Stimulated activated CD8-positive, alpha-beta memory T cell treated with anti-CD3 and anti-CD28 coated beads, Interleukin-12 subunit alpha, Interleukin-12 subunit beta, amount 100 ng/mL, for 1 hour (primary cell): ENCODE results near the gene EEF2K.

ENCODE experiments used
- DNase-seq: peaks from one replicate; pipeline ENCODE4 v3.0.0-alpha.2; 2020; ENCODE audit warnings: low read depth

Gene EEF2K

DNA sequence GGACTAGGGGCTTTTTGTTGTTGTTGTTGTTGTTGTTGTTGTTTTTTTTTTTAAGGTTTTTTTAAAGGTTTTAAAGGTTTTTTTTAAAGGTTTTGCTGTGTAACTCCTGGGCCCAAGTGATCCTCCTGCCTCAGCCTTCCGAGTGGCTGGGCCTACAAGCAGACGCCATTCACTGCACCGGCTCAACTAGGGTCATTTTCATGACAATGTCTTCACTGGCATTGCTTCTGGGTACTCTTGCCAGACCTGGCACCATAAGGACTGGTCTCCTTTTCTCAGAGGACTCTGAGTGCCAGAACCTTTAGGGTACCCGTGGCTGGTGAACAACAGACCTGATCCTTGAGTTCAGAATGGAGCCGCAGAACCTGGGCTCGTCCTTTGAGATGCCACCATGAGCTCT, 111.5 kb downstream of the EEF2K start:
- no peak for DNase-seq

DNA sequence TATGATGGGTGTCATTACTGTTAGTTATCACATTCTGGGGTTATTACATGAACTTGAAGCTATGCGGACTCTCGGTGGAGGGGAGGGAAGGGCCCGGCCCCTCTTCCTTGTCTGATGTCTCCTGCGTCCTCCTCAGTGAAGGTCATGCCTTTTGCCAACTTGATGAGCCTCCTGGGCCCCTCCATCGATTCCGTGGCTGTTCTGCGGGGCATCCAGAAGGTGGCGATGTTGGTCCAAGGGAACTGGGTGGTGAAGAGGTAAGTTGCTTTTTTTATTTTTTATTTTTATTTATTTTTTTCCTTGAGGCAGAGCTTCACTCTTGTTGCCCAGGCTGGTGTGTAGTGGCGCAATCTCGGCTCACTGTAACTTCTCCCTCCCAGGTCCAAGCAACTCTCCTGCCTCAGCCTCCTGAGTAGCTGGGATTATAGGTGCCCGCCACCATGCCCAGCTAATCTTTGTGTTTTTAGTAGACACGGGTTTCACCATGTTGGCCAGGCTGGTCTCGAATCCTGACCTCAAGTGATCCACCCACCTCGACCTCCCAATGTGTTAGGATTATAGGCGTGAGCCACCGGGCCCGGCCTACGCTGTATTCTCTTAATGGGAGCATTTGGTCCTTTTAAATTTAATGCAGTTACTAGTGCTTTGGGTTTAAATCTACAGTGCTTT, 112.7 kb downstream of the EEF2K start:
- DNase-seq = peak; percentile 30

DNA sequence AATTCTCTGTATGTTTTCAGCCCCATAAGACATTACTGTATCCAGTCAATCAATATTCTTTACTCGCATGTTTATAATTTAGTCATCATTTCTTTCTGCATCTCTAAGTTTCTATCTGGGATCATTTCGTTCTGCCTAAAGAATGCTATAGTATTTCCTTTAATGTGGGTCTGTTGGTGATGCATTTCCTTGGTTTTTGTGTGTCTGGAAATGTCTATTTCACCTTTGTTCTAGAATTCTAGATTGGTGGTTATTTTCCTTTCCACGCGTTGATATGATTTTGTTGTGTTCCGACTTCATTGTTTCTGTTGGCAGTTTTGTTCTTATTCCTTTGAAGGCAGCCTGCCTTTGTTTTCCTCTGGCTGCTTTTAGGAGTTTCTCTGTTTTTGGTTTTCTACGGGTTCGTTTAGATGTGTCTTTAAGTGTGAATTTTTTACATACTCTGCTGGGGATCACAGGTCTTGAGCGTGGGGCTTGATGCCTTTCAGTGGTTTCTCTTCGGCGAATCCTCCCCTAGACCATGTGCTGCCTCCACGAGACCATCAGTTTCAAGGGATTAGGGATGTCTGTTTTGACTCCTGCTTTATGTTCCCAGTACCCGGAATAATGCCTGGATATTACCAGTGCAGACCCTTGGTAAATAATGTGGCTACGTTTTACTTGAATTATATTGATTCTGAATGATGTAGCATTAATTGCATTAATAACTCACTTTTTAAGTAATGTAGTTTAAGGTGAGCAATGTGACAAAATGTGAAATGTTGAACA, 114.7 kb downstream of the EEF2K start:
- DNase-seq = no peak

DNA sequence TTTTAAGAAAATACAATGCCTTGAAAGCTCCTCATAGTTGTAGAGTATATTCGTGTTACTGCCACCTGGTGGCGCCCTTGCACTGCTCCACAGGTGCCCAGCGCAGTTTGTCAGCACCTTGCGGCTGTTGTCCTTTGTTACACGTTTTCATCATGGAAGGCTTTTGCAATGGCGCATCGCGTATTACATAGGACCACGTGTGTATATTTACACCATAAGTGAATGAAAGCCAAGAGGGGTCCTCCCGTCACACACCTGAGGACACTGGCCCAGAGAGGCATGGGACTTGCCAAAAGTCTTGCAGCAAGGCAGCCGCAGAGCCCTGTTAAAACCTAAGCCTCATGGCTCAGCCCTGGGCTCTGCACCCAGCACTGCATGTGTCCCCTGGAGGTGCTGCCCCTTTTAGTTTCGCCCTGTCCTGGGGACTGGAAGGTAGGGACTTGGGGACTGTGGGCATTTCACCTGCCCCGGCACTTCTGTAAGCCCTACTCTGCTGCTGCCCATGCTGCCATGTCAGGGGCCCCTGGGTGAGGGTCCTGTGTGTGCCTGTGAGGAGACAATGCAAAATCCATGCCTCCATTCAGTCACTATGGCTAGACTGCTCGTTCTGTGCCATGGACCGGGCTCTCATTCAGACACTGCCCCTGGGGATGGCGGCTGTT, 115.4 kb downstream of the EEF2K start:
- peak; percentile 58 for DNase-seq

DNA sequence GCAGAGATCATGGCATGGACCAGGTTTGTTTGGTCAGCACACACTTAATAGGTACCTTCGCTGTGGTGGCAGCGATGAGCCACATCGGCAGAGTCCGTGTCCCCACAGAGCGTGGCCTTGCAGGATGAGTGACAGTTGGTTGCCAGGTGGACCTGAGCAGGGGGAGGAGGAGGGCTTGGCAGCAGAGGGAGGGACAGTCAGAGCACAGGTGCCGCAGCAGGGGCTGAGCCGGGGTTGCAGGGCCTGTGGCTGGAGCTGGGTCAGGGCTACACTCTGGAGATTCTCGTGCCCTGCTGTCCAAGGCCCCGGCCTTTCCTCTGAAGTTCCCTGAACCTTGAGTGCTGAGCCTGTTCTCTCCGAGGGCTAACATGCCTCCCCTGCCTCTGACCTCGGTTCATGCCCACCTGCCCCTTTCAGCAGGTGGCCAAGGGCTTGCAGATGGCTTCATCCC, 116.0 kb downstream of the EEF2K start:
- no peak for DNase-seq

DNA sequence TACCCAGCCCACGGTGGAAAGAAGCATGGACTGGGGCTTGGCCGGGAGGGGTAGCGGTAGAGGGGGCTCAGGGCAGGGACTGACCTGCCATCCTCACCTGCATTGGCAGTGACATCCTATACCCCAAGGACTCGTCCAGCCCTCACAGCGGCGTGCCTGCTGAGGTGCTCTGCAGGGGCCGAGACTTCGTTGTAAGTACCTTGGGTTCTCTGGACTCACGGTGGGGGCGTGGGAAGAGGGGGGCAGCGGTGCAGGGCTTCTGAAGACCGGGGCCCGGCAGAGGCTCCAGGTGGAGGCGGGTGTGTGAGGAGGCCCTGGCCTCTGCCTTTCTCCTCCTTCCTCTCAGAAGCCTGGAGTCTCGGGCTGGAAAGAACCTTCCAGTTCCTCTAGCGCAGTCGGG, 116.7 kb downstream of the EEF2K start:
- DNase-seq = no peak

DNA sequence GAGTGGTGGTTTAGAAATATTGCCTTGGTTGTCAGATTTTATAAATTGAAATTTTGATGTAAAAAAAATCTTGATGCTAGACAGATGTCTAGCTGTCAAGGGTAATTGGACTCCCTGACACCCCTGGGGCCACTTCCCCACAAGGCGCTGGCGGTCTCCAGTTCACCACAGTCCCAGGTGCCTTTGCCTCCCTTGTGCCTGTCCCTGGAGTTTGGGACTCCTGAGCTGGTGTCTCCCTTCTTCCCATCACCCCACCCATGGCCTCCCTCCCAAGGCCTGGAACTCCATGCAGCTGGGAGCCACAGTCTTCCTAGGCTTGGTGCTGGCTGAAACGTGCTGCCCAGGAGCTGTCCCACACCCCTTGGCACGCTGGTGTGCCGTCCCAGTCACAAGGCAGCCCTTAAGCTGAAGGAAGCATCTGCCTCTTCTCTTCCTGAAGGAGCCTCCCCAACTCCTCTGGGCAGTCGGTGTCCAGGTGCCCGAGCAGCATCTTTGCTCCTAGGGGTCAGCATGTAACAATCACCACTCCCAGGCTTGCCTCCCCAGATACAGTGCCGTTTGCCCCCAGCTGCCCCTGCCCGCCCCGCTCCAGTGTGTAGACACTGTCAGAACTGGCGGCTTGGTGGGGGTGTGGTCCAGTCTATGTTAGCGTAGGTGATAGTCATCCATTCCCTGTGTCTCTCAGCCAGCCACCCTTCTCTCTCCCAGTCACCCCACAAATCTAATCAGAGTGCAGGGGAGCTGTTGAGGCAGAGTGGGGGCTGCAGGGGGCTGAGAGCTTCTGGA, 117.3 kb downstream of the EEF2K start:
- DNase-seq = no peak

DNA sequence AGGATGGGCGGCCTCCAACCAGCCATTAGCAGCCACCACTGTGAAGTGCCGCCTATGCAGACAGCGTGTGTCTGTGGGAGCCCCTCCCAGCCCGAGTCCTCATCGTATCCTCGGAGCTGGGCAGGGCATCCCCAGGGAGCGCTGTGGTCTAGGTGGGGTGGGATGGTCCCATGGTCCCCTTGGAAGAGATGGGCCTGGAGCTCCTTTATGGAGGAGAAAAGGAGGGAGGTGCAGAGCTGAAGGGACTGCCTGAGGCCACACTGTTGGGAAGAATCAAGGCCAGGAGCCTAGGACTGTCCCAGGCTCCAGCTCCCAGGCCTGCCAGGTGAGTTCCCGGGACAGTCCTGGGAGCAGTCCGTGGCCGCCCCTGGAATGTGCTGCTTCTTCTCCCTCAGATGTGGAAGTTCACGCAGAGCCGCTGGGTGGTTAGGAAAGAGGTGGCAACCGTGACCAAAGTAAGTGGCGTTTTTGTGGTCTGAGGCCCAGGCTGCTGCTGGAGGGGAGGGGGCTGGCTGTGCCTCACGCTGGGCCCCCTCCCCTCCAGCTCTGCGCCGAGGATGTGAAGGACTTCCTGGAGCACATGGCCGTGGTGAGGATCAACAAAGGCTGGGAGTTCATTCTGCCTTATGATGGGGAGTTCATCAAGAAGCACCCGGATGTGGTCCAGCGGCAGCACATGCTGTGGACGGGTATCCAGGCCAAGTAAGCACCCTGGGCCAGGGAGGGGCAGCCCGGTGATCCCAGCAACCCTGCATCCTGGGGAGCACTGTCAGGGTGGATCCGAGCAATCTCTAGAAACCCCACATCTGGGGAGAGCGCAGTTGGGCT, 118.1 kb downstream of the EEF2K start:
- DNase-seq = no peak

DNA sequence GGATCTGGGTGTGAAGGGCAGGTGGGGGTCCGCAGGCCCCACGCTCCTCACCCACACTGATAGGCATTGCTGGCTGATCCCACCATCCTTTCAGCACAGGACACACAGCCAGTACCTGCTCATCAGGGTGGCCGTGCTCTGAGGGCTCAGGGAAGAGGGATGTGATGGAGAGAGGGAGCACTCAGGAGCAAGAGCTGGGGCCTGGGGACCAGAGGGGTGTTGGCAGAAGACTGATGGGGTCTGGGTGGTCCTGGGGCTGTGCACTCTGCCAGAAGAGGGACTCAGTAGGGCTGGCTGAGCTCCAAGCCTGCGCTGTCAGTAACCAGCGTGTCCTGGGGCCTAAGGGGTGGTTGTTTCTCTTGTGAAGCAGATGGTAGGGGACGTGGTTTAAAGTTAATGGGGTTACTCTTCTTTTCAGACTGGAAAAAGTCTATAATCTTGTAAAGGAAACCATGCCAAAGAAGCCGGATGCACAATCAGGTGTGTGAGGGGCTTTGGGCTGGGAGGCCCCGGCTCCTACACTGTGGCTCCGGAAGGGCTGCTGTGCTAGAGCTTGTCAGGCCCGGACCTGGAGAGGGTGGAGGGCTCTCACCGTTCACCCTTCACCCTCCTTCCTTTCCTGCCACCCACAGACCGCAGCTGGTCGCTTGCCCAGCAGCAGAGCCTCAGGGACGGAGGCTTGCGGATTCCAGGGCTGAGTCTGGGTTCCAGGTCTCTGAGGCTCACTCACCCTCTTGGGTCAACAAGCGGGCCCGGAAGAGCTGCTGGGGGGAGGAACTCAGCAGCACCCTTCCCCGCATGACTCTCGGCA, 118.9 kb downstream of the EEF2K start:
- DNase-seq = no peak

DNA sequence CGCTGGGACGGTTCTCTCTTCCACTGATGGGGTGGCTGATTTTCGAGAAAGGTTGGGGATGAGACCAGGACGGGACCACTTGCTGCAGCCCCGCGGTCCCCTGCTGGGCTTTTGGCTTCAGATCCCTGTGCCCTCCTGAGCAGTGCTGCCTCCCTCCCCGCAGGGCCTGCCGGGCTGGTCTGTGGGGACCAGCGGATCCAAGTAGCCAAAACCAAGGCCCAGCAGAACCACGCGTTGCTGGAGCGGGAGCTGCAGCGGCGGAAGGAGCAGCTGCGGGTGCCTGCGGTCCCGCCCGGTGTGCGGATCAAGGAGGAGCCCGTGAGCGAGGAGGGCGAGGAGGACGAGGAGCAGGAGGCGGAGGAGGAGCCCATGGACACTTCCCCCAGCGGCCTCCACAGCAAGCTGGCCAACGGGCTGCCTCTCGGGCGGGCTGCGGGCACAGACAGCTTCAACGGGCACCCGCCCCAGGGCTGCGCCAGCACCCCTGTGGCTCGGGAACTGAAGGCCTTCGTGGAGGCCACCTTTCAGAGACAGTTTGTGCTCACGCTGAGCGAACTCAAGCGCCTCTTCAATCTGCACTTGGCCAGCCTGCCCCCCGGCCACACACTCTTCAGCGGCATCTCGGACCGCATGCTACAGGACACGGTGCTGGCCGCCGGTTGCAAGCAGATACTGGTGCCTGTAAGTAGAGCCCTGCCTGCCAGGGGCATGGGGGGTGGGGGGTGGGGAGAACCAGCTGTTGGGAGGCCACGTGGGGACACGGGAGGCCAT, 119.7 kb downstream of the EEF2K start:
- DNase-seq = no peak

DNA sequence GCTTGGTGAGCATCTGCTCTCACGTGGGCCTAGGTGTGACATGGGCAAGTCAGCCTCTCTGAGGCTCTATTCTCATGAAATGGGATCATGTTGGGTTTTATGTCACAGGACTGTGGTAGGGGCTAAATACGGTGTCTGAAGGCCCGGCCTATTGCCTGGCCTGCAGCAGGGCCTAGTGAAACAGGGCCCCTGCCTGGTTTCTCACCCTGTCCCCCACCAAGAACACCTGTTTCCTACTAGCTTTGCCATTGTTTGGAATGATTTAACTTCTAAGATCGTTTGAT, 120.2 kb downstream of the EEF2K start:
- no peak for DNase-seq

DNA sequence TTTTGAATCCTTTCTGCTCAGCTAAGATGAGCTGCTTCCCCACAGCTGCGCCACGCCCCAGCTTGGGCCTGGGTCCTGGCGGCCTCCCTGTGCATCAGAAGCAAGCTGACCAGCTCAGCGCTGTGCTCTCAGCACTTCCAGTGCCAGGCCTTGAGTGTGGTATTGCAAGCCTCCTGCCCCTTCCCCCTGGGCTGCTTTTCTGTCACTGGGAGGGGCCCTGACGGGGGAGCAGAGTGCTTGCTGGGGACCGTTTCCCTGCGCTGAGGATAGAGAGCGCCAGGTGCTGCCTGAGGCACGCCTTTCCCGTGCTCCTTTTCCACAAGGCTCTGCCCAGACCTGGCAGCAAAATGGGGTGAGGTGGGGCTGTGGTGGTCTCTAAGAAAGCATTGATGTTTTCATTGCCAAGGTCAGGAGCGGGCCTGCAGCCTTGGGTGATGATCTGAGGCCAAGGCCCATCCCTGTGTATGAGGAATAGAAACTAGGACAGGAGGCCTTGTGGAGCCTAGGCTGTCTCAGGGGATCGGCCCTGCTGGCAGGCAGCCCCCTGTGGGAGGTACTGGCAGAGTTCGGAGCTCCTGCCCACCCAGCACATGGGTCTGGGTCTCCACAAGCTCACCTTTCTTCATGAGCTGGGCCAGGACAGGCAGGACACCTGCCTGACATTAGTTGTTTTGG, 120.8 kb downstream of the EEF2K start:
- no peak for DNase-seq

DNA sequence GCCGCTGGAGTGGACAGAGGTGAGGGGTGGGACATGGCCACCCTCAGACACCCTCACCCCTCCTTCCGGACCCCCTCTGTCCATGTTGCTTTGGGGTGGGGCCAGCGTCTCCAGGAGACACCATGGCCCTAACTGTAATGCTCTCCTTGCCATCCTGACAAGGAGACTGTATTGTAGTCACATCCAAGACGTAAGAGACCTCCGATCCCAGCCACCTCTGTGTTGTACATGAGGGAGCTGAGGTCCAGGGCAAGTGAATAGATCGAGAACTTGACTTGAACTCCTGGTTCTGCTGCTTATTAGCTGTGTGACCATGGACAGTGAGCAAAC, 121.3 kb downstream of the EEF2K start:
- DNase-seq = no peak

DNA sequence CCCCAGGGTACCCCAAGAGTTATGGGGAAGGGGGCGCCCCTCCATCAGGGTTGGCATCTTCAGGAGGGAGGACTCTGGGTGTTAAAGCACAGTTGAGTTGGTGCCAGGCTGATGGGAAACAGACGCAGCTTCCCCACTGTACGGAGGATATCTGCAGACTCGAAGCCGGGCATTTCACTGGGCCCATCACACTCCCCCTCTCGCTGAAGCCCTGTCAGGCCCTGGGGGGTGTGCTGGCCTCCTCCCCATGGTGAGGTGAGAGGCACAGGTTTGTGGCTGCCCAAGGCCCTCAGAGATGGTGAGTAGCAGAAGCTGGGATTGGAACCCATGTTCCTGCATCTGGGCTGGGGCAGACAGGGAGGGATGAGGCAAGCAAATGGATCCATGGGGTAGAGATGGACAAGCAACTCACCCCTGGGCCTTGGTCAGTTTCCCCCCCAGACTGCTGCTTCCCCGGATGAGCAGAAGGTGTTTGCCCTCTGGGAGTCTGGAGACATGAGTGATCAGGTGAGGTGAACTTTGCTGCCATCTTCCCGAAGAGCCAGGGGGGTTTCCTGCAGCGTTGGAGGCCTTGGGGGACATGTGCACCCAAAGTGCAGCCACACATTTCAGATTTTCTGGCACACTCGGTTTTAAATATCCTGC, 122.1 kb downstream of the EEF2K start:
- no peak for DNase-seq

DNA sequence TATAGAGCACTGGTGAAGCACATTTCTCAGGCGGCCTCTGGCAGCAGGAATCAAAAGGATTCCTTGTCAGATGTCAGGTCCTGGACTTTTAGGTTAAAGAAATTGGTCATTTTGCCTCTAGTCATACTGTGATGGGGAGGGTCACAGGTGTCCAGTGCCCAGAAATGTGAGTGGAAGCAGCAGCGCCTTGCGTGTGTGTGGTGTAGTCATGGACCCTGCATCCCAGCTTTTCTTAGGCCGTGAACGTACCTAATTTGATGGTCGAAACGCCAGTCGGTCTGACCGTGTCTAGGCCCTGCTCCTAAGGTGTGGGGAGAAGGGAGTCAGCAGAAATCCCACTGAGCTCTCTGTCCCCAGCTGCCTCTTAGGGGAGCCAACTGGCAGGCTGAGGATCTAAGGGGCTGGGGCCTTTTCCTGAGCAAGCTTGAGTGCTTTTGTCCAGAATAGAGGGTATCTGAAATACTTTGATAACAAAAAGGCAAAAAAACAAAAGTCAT, 123.2 kb downstream of the EEF2K start:
- no peak for DNase-seq

DNA sequence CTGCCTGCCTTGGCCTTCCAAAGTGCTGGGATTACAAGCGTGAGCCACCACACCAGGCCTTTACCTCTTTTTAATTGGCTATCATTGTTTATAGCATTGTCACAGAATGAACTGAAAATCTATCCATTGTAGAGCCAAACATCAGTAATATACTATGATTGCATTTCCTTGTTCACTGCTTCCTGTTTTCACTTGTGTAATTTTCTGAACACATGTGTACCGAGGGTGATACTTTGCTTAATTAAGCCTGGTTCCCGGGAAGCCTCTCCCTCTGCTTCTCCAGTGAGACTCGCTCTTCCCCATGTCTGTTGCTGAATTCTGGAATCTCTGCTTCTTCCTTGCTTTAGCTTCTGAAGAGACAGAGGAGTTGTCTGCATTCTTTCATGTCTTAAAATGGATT, 124.2 kb downstream of the EEF2K start:
- DNase-seq = no peak

DNA sequence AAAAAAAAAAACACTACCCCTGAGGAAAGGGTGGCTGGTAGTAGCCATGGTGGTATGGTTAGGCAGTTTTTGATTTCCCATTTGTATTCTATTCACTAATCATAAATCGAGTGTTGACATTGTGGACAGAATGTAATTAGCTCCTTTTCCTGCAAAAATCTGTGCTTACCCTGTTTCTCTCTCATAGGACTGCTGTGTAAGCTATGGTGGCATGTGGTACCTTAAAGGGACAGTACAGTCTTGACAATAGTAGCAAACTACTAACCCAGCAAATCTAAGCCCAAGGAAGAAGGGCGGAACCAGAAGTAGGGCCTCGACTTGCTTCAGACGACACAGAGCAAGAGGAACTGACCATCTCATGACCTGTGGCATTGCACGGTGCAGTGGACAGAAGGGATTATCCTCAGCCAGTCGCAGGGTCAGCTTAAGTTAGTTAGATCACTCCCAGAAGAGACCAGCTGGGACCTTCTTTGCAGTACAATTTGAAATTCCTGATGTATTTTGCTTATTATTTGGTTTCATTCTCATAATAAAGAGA, 127.4 kb downstream of the EEF2K start:
- DNase-seq = no peak

DNA sequence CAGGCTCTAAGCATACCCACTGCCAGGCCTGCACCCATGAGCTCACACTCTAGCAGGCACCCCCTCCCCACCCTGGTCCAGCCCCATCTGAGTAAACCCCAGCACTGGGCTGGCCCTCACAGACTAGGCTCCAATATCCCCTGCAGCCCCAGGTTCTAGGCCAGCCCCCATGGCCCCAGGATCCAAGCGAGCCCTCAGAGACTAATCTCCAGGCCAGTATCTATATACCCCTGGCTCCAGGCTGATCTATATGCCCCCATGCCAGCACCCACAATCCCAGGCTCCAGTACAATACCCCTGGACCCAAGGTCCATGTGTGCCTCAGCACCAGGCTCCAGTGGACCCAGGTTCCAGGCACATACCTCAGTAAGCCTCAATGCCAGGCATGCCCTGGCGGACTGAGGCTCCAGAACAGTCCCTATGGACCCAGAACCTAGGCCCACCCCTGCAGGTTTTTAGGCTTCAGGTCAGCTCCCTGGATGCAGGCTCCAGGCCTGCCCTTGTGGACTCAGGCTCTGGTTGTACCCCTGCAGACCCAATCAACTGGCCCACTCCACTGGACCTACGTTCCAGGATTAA, 129.7 kb downstream of the EEF2K start:
- DNase-seq = no peak
